HEK293 (cell line): ENCODE results near the gene EIF5B.

Experiments used
- CTCF ChIP-seq: fragments of 450-650 bp; formaldehyde crosslinking; IDR thresholded peaks from 2 replicates; pipeline ENCODE4 v1.5.1; 2016; ENCODE audit warnings: missing biosample characterization, missing genetic modification characterization
- REST ChIP-seq: fragments of 450-650 bp; formaldehyde crosslinking; IDR thresholded peaks from 2 replicates; pipeline ENCODE4 v1.5.1; 2016; ENCODE audit warnings: missing biosample characterization, missing genetic modification characterization
- TCF7L2 ChIP-seq: IDR thresholded peaks from 2 replicates; pipeline ENCODE4 v1.6.1; 2011; ENCODE audit warnings: low read depth, mild to moderate bottlenecking, inconsistent platforms, low read length, moderate library complexity, borderline replicate concordance
- ZNF558 ChIP-seq: fragments of 450-650 bp; formaldehyde crosslinking; IDR thresholded peaks from 2 replicates; pipeline ENCODE4 v1.5.1; 2016; ENCODE audit warnings: missing biosample characterization, missing genetic modification characterization
- ZNF580 ChIP-seq: fragments of 450-650 bp; formaldehyde crosslinking; IDR thresholded peaks from 2 replicates; pipeline ENCODE4 v1.5.1; 2016; ENCODE audit warnings: missing biosample characterization, missing genetic modification characterization
- ZNF658 ChIP-seq: fragments of 450-650 bp; formaldehyde crosslinking; IDR thresholded peaks from 2 replicates; pipeline ENCODE4; 2016; ENCODE audit warnings: missing biosample characterization, missing genetic modification characterization

GRCh38 chr2:99338029-99338585 is 918 bp downstream of the EIF5B start:
- TF ChIP-seq REST (no peak), CTCF (tag by site-specific recombination) (no peak), ZNF558 (tag by site-specific recombination) (no peak), ZNF658 (tag by site-specific recombination) (no peak), TCF7L2 (no peak), ZNF580 (tag by site-specific recombination) (no peak)
